GM04503 (cell line): ENCODE results near the gene APCDD1L.
"Not testable (repeated sequence)": the region's sequence is repeated elsewhere in the genome, so short reads cannot be mapped to it uniquely, and the experiment has no call there.

Source experiments
- DNase-seq: peaks from one replicate; pipeline ENCODE4 v3.0.0-alpha.2; 2012; ENCODE audit warnings: low read depth

APCDD1L gene

GRCh38 chr20:58514321-58515232 lies 622 bp downstream of the APCDD1L start:
- DNase-seq, result no peak

GRCh38 chr20:58513580-58514285 lies 1.5 kb downstream of the APCDD1L start:
- no peak for DNase-seq

GRCh38 chr20:58512808-58513552 lies 2.2 kb downstream of the APCDD1L start:
- no peak for DNase-seq

- no peak for DNase-seq
Measured at GRCh38 chr20:58511861-58512260, 3.3 kb downstream of the APCDD1L start.

GRCh38 chr20:58511364-58511763 lies 3.8 kb downstream of the APCDD1L start:
- DNase-seq, result peak; percentile 47

- DNase-seq, result no peak
Measured at GRCh38 chr20:58510921-58511320, 4.3 kb downstream of the APCDD1L start.

- no peak for DNase-seq
Measured at GRCh38 chr20:58508762-58509395, 6.3 kb downstream of the APCDD1L start.

- not testable (repeated sequence) for DNase-seq
Measured at GRCh38 chr20:58506999-58507398, 8.2 kb downstream of the APCDD1L start.

GRCh38 chr20:58504566-58504965 lies 10.6 kb downstream of the APCDD1L start:
- DNase-seq, result no peak

- no peak for DNase-seq
Measured at GRCh38 chr20:58503668-58504067, 11.5 kb downstream of the APCDD1L start.

GRCh38 chr20:58500256-58500655 lies 14.9 kb downstream of the APCDD1L start:
- no peak for DNase-seq

- DNase-seq, result no peak
Measured at GRCh38 chr20:58498470-58499068, 16.6 kb downstream of the APCDD1L start.

- no peak for DNase-seq
Measured at GRCh38 chr20:58497724-58498469, 17.3 kb downstream of the APCDD1L start.

GRCh38 chr20:58497076-58497641 lies 18.0 kb downstream of the APCDD1L start:
- no peak for DNase-seq

- no peak for DNase-seq
Measured at GRCh38 chr20:58496429-58496769, 18.8 kb downstream of the APCDD1L start.

- no peak for DNase-seq
Measured at GRCh38 chr20:58495623-58496428, 19.4 kb downstream of the APCDD1L start.

- no peak for DNase-seq
Measured at GRCh38 chr20:58494923-58495622, 20.1 kb downstream of the APCDD1L start.

GRCh38 chr20:58492795-58493524 lies 22.2 kb downstream of the APCDD1L start:
- DNase-seq, result no peak
